ENCODE data around the gene TELO2.

TELO2 gene

DNA sequence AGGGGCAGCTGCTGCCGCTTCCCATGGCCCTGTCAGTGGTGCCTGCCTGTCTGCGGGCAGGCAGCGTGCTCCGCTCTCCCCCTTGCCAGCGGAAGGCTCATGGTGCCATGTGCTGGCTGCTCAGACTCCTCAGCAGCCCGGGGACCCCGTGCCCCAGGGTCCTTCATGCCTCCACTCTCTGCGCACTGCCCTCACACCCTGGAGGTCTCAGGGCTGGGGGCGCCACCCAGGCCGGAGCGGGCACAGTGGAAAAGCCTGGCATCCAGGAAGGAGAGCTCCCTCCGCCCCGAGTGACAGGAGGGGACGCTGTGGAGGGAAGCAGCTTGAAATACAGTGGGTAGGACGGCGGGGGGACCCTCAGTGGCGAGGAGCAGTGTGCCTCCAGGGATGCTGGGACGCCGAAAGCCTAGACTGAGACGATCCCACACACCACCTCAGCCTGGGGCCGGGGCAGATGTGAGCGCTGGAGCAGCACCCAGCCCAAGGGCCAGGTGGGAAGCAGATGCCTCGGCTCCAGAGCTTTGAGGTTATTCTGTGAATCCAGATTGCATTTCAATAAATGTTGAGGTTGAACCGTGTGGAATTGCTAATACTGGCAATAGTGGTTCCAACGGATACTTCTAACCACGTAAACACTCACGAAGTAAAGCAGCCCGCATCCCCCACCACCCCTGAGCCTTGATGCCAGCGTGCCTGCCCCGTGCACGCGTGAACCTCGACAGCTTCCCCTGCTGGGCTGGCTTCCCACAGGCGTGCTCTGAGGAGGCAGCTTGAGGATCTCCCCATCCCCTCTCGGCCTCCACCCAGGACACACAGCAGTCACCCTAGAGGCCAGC, 46.8 kb downstream of the TELO2 start:
- no peak for DNase-seq

DNA sequence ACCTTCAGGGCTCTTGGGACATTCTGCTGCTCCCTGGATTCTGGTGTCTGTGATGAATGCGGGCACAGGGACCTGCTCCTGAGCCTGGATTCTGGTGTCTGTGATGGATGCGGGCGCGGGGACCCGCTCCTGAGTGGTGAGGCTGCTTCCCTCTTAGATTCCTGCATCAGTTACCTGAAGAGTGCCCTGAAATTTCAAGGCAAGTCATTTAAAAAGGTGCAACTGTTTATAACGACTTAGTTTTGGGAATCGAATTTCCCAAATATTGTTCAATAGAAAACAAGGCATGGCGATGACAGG, 47.3 kb downstream of the TELO2 start:
- no peak for DNase-seq

- DNase-seq = no peak
Measured at GRCh38 chr16:1541293-1542165, 48.4 kb downstream of the TELO2 start.

GRCh38 chr16:1542166-1542500, 49.0 kb downstream of the TELO2 start:
- DNase-seq = no peak

GRCh38 chr16:1542533-1542932, 49.4 kb downstream of the TELO2 start:
- DNase-seq = no peak

GRCh38 chr16:1543085-1543896, 50.1 kb downstream of the TELO2 start:
- DNase-seq = no peak

DNA sequence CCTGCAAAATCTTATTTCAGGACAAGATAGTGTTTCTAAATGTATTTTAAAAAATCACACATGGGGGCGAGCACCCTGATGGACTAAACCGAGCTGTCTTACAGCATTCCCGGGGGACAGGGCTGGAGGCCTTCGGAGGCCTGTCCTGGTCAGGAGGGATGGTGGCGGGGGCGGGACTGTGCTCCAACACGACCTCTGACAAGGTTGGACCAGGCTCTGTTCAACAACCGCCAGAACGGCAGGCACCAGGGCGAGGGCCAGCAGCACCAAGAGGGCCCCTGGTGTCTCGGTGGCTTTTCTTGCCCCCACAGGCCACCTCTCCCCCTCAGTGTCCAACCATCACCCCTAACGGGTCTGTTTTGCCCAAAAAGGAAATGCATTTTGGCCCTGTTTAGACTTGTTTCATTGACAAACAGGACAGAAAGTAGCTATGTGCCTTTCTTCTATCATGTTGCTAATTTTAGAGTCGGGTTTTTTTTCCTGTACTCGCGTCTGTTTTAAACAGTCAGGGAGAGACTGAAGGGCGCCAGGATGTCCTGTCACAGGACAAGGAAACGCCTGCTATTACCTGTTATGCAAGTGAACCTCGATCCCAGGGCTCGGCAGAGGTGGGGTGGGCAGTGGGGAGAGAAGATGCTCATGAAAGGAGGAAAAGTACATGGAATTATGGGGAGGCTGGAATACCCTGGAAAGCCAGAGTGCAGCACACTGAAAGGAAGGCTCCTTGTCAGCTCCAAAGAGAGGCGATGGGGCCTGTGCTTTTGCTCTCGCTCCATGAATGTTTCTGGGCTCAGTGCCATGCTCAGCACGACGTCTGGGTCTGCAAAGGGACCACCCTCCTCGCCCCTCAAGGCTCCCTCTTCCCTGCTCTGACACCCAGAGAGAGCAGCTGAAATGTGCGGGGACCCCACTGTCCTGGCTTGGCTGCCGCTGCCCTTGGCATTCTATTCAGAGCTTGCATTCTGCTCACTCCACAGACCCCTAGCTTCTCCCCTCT, 52.2 kb downstream of the TELO2 start:
- no peak for DNase-seq

DNA sequence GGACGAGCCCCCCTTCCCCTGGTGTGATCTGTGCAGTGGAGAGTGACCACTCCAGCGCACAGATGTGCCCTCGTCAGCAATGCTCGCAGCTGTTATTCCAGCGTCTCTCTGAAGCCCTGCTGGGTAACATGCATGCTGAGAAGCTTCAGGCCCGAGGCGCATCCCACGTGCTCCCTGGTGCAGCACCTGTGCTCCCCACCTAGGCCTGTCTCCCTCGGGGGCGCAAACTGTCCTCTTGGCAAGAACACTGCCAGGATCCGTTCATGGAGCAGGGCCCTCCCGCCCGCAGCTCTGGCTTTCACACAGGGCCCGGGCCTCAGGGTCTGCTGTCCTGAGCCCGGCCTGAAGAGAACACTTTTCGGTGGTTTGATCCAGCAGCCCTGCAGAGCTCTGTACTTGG, 53.3 kb downstream of the TELO2 start:
- DNase-seq = no peak

DNA sequence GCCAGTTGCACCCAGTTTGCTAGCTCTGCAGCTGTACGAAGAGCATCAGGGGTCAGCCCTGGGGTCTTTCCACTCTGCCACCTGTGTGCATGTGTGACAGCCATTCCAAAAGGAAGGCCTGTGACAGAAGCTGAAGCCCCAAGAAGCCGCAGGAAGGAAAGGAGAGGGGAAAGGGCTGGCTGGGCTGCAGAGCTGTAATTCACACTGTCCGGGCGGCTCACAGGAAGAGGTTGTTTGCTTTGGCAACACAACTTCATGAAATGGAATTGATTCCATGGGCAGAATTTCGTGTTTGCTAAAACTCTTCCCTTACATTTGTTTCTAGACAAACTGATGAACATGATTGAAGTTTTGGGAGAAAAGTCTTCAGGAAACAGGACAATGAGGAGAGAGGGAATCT, 55.1 kb downstream of the TELO2 start:
- no peak for DNase-seq

GRCh38 chr16:1548727-1549126, 55.6 kb downstream of the TELO2 start:
- no peak for DNase-seq

GRCh38 chr16:1550069-1550468, 56.9 kb downstream of the TELO2 start:
- no peak for DNase-seq

DNA sequence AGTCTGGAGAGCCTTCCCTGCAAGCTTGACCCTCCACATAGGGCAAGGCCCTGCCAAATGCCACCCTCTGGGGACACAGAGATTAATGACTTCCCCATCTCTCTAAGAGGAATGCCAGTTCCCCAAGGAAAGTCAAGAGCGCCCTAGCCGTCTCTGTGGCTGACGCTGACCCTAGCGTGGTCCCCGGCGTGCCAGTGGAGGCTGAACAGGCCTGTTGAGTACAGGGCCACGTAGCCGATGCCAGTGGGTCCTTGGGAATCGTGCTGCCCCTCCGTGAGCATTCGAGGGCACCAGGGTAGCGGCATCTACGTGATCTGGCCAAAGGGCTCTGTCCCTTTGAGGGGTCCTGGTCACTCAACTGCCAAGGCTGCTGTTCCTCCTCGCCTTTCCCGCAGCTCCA, 57.5 kb downstream of the TELO2 start:
- no peak for DNase-seq

DNA sequence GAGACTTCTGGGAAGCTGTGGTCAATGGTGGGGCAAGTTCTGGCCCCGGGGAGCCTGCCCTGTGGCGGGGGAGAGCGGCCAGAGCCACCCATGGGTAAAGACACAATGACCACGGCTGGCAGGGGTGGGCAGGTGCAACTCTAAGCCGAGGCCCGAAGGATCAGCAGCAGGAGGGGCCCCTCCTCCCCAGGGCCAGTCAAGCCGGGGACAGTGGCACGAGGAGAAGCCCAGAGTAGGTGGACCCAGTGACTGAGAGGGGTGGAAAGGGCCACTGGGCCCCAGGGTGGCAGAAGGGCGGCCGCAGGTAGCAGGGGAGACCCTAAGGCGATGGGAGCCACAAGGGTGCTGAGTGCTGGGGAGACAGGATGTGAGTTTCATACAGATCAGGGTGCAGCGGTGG, 58.0 kb downstream of the TELO2 start:
- no peak for DNase-seq

- DNase-seq = no peak
Measured at GRCh38 chr16:1552129-1552528, 59.0 kb downstream of the TELO2 start.

- no peak for DNase-seq
Measured at GRCh38 chr16:1553946-1554825, 61.0 kb downstream of the TELO2 start.

DNA sequence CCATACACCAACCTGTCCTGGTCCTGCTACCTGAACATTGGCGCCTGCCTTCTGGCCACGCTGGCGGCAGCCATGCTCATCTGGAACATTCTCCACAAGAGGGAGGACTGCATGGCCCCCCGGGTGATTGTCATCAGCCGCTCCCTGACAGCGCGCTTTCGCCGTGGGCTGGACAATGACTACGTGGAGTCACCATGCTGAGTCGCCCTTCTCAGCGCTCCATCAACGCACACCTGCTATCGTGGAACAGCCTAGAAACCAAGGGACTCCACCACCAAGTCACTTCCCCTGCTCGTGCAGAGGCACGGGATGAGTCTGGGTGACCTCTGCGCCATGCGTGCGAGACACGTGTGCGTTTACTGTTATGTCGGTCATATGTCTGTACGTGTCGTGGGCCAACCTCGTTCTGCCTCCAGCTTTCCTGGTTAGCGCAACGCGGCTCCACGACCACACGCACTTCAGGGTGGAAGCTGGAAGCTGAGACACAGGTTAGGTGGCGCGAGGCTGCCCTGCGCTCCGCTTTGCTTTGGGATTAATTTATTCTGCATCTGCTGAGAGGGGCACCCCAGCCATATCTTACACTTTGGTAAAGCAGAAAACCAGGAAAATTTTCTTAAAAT, 61.8 kb downstream of the TELO2 start:
- no peak for DNase-seq

DNA sequence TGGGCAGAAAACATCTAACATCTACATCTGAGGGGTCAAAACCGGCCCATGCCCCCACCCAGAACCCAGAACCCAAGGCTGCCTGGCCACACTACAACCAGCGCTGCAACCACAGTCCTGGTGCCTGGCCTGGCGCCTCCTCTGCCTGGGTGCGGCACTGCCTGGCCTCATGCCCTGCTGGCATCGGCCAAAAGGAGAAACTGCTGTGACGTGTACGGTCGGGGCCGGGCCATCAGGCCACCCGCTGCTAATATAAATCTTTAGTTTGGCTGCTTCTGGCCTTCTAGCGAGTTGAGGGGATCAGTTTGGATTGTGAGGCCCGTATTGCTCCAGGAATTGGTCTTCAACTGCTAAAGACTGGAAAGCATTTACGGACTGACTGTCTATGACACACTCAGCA, 63.1 kb downstream of the TELO2 start:
- no peak for DNase-seq

DNA sequence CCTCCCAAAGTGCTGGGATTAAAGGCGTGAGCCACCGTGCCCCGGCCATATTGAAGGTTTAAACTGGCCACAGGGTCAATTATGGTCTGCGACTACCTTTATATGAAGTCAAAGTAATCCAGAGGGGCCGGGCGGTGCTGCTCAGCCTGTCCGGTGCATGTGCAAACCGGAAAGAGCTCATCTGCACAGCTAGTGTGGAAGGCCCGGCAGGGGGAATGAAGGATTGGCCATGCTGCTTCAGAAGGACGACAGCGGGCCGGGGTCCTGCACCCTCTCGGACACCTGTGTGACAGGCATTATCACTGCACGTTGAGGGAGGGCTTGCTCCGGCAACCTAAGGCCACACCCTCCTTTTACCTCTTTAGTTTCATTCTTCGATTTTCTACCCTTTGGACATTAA, 63.9 kb downstream of the TELO2 start:
- DNase-seq = no peak

DNA sequence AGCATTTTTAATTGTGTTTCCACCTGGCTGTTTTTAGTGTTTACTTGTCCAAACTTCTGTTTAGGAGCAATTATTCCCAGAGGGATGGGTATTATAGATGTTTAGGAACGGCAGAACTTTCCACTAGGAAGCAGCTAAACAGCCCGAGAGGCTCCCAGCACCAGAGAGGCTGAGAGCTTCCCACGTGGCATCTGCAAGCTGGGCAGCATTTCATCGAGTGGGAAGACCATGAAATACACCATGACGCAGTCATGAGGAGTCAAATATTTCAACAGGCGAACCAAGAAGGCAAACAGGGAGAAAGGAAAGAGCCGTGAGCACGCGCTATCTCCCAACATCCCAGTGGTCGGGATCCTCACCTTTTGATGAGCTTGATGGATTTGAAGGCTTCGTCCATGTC, 64.4 kb downstream of the TELO2 start:
- no peak for DNase-seq

- DNase-seq = no peak
Measured at GRCh38 chr16:1559446-1559975, 66.4 kb downstream of the TELO2 start.
